AG09319 (cell line): ENCODE data around the gene LIPM.

Source experiments
- DNase-seq: peaks from one replicate; pipeline ENCODE4 v3.0.0-alpha.2; 2010; ENCODE audit warnings: low read depth; ENCODE audit errors: extremely low read depth
- CTCF ChIP-seq: IDR thresholded peaks from 2 replicates; pipeline ENCODE4 v1.5.1; 2011; ENCODE audit warnings: low read depth, mild to moderate bottlenecking, inconsistent platforms, low read length, moderate library complexity

The LIPM gene

DNA sequence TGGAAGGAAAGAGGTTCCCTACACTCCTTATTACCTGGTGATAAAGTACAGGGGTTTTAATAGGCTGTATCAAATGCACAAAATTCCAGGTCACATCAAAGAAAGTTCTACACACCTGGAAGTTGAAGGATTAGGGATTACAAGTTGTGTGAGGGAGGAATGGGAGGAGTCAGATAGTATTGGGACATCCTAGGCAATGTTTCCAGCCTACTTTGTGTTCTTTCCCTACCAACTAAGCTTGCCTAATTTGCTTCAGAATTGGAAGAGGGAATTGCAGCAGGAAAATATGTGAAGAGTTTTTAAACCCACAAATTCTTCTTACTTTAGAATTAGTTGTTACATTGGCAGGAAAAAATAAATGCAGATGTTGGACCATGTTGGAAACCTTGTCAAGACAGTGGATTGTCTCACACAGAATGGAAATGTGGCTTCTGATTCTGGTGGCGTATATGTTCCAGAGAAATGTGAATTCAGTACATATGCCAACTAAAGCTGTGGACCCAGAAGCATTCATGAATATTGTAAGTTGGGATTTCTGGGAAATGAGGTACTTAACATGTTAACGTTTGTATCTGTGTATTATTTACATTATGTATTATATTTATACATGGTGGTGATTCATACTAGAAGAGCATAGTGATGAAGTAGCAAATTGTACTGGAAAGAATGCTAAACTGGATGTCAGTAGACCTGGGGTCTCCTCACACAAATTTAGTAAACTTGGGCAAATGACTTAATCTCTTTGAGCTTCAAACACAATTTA is at the start of gene LIPM:
Gene LIPM (plus strand): TSS at position 208 of the 763 bp plus-strand sequence. CDS start 167 bp downstream, at position 375.
- TF ChIP-seq CTCF: no peak

GRCh38 chr10:88754287-88754686 is 48.2 kb upstream of the LIPM start:
- DNase-seq: peak; percentile 41

More for the DNA sequence above, at the start of gene LIPM:
- no peak for DNase-seq

GRCh38 chr10:88755753-88756152 is 46.8 kb upstream of the LIPM start:
- TF ChIP-seq CTCF: no peak
- DNase-seq: no peak

More at GRCh38 chr10:88754287-88754686, 48.2 kb upstream of the LIPM start:
- no peak for TF ChIP-seq CTCF

- no peak for TF ChIP-seq CTCF
- DNase-seq: no peak
Measured at GRCh38 chr10:88756660-88757059, 45.9 kb upstream of the LIPM start.

- no peak for DNase-seq
- TF ChIP-seq CTCF: no peak
Measured at GRCh38 chr10:88759366-88760101, 43.0 kb upstream of the LIPM start, which contains the start of gene LIPN. TSS of gene LIPN (plus strand) at chr10:88760020. CDS start at chr10:88761406, 1,386 bp downstream.

DNA sequence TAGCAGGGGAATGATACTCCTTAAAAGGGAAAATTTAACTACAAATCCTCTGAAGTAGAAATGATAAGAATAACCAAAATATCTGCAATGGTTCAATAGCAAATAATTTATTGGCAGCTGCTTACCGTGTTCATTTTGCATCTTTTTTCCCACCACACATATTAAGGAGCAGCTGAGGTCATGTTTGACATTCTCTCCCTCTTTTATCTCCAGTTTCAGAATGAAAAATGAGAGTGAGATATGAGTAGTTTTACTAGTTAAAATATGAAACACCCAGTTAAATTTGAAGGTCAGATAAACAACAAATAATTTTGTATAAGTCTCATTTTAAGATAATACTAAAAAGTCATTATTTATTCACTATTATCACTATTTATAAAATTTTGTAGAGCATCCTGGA is 39.6 kb upstream of the LIPM start:
- no peak for DNase-seq
- TF ChIP-seq CTCF: no peak

- TF ChIP-seq CTCF: no peak
- no peak for DNase-seq
Measured at GRCh38 chr10:88763441-88763840, 39.1 kb upstream of the LIPM start.
